ENCODE results near the gene CACNA1F. TPM values are rescaled to one million over a fixed set of nuclear protein-coding genes. Genes with fewer than 3 reads are reported as not detected.

Gene CACNA1F
- total RNA-seq, 2 experiments from 2014 or later = 0.12 to 0.33 TPM

DNA sequence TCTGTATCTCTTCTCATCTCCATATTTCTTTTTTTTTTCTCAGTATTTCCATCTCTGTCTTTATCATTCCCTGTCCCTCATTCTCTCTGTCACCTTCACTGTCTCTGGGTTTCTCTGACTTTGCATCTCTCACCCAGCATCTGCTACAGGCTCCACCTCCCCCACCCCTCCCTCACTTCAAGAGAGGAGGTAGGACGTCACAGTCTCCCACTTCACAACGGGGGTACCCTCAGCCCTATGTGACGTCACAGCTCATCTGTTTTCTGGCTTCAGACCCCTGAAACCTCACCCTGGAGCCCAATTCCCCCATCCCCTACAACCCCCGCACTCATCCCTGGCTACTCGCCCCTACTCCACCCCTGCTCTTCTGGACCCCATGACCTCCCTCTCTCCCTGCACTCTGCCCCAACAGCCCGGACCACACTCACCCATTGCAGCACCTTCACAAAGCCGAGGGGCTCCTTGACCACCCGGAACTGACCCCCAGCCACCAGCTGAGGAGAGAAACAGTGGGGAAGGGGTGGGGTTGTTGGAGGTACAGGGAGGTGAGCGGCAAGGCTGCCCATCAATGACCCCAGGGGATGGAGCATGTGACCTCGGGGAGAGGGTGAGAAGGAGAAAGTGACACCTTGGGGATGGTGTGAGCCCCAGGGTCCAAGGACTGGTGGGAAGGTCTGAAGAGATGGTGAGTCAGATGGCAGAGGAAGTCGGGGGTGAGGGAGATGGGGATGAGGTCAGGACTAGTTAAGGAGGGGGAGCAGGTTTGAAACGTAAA is 34.4 kb downstream of the CACNA1F start:
- ChIA-PET POLR2A (no interaction called here), CTCF (no interaction called here)
- DNase-seq = no peak
- Mint-ChIP-seq H3K36me3 (ENCODE audit: low read depth) (no peaks in the 10 kb centered on the region), H3K27me3 (peaks cover 6% of the 10 kb centered on the region), H3K9me3 (no peaks in the 10 kb centered on the region), H3K27ac (no peak overlapping the region), H3K4me3 (peak overlapping the region; percentile 32), H3K4me1 (peaks cover 27% of the 10 kb centered on the region)

DNA sequence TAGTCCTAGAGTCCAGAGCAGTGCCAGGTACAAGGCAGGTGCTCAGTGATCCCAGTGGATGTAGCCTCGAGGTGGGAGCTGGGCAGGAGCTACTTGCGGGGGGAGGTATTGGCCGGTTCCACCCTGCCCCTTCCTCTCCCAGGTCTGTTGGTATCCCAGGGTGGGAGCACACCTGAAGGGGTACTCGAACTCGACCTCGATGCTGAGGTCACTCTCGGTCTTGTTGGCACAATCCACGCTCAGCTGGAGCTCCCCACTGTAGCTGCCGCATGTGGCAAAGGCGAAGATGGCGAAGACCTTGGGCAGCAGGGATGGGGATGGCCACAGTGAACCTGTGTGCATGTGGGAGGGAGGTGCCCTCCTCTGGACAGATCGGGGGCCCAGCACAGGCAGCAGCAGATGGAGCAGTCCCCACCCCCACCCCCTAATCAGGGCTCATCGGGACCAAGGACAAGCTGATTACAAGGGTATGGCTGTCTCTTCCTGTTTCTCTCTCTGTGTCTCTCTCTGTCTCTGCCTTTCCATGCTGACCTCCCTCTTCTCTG is 35.5 kb downstream of the CACNA1F start:
- H3K27ac Mint-ChIP-seq = peak overlapping the region; percentile 57

DNA sequence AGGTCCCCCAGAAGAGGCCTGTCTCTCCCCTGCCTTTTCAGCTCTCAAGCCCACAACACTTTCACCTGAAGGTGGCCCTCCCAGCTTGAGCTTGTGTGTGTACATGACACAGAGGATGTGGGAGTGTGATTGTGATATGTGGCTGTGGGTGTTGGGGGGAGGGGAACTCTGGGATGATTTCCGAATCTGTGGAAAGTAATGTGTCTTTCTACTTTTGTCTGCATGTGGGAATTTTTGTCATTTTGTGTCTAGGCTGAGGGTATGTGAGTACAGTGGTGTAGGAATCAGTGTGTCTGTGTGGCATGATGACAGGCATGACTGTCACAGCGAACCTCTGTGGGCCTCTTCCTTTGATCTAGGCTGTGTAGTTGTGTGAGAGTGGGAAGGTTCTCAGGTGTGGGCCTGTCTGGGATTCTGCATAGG is 39.6 kb downstream of the CACNA1F start:
- Mint-ChIP-seq H3K27me3 (peaks cover 6% of the 10 kb centered on the region), H3K27ac (peak overlapping the region; percentile 77), H3K36me3 (ENCODE audit: low read depth) (peaks cover 2% of the 10 kb centered on the region), H3K4me1 (peaks cover 45% of the 10 kb centered on the region), H3K4me3 (no peak overlapping the region), H3K9me3 (no peaks in the 10 kb centered on the region)
- no peak for DNase-seq
- CTCF ChIA-PET = interaction anchor here (0.9 to 1.6 kb wide), 4 partner anchors 9 to 77 kb away, joined by 3 to 4 read pairs (median 4); partner anchors contain the start of gene PPP1R3F
- POLR2A ChIA-PET = interaction anchor here (1.3 kb wide), 1 partner anchor 74 kb away, joined by 3 read pairs; no protein-coding TSS in a partner anchor

More for the DNA sequence above, 35.5 kb downstream of the CACNA1F start:
- POLR2A ChIA-PET = no interaction called here
- H3K4me1 Mint-ChIP-seq = peaks cover 37% of the 10 kb centered on the region
- no peaks in the 10 kb centered on the region for H3K36me3 Mint-ChIP-seq (ENCODE audit: low read depth)
- peaks cover 6% of the 10 kb centered on the region for H3K27me3 Mint-ChIP-seq
- no peaks in the 10 kb centered on the region for H3K9me3 Mint-ChIP-seq
- DNase-seq = no peak
- CTCF ChIA-PET = no interaction called here
- no peak overlapping the region for H3K4me3 Mint-ChIP-seq

DNA sequence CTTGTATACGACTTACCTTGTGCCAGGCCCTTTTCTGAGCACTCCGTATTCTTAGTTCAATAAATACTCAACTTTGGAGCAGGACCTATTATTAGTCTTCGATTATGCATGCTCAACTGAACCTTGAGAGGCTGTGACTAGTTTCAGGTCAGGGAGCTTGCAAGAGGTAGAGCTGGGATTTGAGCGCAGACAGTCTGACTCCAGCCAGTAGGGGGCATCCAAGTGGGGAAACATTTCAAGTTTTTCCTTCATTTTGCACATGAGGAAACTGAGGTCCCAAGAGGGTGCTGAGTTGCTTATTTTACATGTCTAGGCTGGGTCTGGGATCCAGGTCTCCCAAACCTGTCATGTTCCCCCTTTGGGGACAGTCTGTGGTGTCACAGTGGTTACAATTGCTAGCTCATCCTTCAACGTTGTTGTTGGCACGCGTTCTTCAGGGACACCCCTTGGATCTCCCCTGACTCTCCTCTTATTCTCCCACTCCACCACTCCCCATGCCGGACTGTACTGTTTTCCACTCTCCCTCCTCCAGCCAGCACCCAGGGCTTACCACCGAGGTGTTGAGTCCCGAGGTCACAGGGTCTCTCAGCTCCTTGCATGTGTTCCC is 40.3 kb downstream of the CACNA1F start:
- Mint-ChIP-seq H3K9me3 (no peaks in the 10 kb centered on the region), H3K27me3 (no peaks in the 10 kb centered on the region), H3K36me3 (ENCODE audit: low read depth) (peaks cover 2% of the 10 kb centered on the region), H3K4me1 (peaks cover 44% of the 10 kb centered on the region), H3K27ac (peak overlapping the region; percentile 60), H3K4me3 (peak overlapping the region; percentile 49)
- POLR2A ChIA-PET = interaction anchor here (1.3 kb wide), 1 partner anchor 75 kb away, joined by 3 read pairs; no protein-coding TSS in a partner anchor
- peak; percentile 46 for DNase-seq
- CTCF ChIA-PET = interaction anchor here (0.6 to 1.6 kb wide), 13 partner anchors 9 to 561 kb away, joined by 3 to 5 read pairs (median 3); partner anchors contain the start of gene PPP1R3F

DNA sequence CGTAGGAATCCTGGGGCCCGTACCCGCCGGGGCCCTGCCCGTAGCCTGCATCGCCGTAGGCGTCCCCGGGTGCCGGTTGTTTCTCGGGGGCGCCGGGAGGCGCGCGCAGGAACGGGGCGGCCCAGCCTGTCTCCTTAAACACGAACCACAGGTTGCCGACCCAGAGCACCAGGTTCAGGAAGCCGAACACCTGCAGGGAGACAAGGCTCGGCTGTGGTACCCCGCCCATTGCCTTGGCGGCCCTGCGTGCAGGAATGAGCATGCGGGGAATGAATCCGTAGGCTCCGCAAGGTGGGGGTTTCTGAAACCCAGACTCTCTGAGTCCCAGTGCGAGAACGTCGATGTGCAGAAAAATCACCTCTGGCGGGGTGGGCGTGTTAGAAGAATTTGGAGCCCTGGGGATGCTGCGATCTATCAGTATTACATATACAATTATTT is 41.5 kb downstream of the CACNA1F start:
- POLR2A ChIA-PET = interaction anchor here (0.7 kb wide), 1 partner anchor 688 kb away, joined by 4 read pairs; no protein-coding TSS in a partner anchor
- Mint-ChIP-seq H3K9me3 (no peaks in the 10 kb centered on the region), H3K27ac (peak overlapping the region; percentile 96), H3K36me3 (ENCODE audit: low read depth) (peaks cover 2% of the 10 kb centered on the region), H3K4me3 (peak overlapping the region; percentile 99), H3K27me3 (no peaks in the 10 kb centered on the region), H3K4me1 (peaks cover 47% of the 10 kb centered on the region)
- CTCF ChIA-PET = interaction anchor here (0.9 to 1.4 kb wide), 5 partner anchors 17 to 81 kb away, joined by 3 to 5 read pairs (median 3); no protein-coding TSS in a partner anchor
- no peak for DNase-seq

DNA sequence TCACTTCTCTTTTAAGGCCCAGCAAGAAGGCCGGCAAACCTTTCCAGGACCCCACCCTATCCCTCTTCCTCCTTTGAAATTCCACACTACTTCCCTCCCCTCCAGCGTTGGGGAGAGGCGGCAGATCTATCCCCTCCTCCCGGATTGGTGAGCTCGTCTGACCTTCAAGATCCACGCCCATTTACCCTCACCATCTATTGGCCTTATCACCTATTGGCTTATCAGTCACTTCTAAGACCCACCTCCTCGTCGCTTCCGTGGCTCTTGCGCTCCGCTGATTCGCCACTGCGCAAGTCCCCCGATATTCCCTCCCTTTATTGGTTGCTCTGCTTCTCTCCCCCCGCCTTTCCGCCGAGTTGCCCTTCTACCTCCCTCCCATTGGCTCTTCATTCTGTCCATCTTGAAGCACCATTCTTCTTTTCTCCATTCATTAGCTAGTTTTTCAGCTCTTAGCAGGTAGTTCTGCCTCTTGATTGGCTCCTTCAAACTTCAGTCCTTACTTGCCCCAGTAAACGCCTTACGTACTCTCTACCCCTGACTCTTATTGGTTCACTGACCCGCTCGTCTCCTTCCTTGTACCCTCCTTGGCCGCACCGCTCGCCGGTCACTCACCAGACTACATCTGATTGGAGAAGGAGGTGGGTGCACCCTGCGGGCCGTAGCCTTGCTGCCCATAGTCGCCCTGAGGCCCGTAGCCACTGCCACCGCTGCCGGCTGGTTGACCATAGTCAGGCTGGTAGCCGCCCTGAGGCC is 42.1 kb downstream of the CACNA1F start:
- peak overlapping the region; percentile 96 for H3K27ac Mint-ChIP-seq
- H3K27me3 Mint-ChIP-seq = no peaks in the 10 kb centered on the region
- peak overlapping the region; percentile 99 for H3K4me3 Mint-ChIP-seq
- peaks cover 2% of the 10 kb centered on the region for H3K36me3 Mint-ChIP-seq (ENCODE audit: low read depth)
- no peaks in the 10 kb centered on the region for H3K9me3 Mint-ChIP-seq
- POLR2A ChIA-PET = interaction anchor here (0.6 to 0.7 kb wide), 3 partner anchors 29 to 689 kb away, joined by 3 to 4 read pairs (median 3); no protein-coding TSS in a partner anchor
- H3K4me1 Mint-ChIP-seq = peaks cover 50% of the 10 kb centered on the region
- peak; percentile 91 for DNase-seq
- CTCF ChIA-PET = interaction anchor here (0.6 to 1.5 kb wide), 4 partner anchors 35 to 1840 kb away, joined by 3 to 4 read pairs (median 3); no protein-coding TSS in a partner anchor

DNA sequence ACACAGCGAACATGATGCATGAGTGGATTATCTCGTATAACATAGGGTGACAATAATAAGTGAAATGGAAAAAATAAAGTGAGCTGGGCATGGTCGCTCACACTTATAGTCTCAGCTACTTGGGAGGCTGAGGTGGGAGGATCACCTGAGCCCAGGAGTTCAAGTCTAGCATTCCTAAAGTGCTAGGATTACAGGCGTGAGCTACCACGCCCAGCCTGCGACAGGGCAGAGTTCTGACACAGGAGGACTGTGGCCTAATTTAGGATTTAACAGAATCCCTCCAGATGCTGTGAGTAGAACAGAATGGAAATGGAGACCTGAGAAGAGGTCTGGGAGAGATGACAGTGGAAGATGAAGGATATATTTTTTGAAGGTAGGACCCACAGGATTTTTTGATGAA is 43.5 kb downstream of the CACNA1F start:
- Mint-ChIP-seq H3K4me1 (peaks cover 49% of the 10 kb centered on the region), H3K9me3 (no peaks in the 10 kb centered on the region), H3K27me3 (no peaks in the 10 kb centered on the region), H3K36me3 (ENCODE audit: low read depth) (peaks cover 2% of the 10 kb centered on the region), H3K4me3 (peak overlapping the region; percentile 99), H3K27ac (peak overlapping the region; percentile 76)
- CTCF ChIA-PET = interaction anchor here (1.5 kb wide), 1 partner anchor 689 kb away, joined by 3 read pairs; no protein-coding TSS in a partner anchor
- POLR2A ChIA-PET = no interaction called here
- no peak for DNase-seq

DNA sequence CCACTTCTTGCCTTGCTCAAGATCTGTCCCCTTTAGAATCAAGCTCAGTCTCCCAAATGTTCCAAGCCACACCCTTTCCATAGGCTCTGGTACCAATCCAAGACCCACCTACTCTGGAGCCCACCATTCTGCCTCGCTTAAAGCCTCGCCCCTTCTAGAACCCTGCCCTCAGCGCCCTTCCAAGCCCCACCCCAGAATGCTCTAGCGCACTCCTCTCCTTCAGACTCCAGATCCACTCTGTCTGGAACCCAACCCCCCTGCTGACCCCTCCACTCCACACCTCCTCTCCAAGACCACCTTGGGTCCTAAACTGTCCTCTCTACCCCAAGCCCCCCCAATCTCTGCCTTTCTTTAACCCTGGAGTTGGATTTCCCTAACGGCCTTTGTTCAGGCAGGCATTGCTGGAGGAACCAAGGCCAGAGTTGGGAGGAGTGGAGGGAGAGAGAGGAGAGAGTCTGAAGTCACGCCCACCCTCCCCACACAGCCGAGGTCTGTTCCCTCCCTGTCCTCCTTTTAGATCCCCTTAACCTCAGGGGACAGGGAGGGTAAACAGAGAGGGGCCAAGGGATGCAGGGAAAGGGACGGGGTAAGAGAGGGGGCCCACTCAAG is 44.6 kb downstream of the CACNA1F start:
- Mint-ChIP-seq H3K27me3 (no peaks in the 10 kb centered on the region), H3K9me3 (no peaks in the 10 kb centered on the region), H3K4me3 (no peak overlapping the region), H3K4me1 (peaks cover 51% of the 10 kb centered on the region), H3K27ac (no peak overlapping the region), H3K36me3 (ENCODE audit: low read depth) (peaks cover 2% of the 10 kb centered on the region)
- CTCF ChIA-PET = interaction anchor here (1.2 kb wide), 1 partner anchor 11 kb away, joined by 3 read pairs; no protein-coding TSS in a partner anchor
- DNase-seq = no peak
- POLR2A ChIA-PET = no interaction called here

DNA sequence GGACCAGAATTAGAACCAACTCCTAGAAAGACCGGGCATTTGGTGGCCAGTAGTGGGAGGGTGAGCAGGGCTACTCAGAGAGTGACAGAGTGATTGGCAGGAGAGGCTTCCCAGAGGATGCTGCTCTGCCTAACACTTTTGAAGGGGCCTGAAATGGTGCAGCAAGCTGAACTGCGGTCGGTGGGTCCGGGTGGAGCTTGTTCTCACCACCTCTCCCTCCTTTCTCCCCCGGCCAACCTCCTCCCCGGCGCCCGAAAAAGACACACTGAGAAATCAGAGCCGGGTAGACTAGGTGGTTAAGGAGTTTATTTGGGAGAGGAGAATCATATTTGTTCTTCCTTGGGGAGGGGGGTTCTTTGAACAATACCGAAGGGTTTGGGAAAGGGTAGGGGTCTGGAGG is 45.6 kb downstream of the CACNA1F start:
- H3K36me3 Mint-ChIP-seq (ENCODE audit: low read depth) = peaks cover 3% of the 10 kb centered on the region
- H3K27ac Mint-ChIP-seq = no peak overlapping the region
- DNase-seq = no peak
- peaks cover 41% of the 10 kb centered on the region for H3K4me1 Mint-ChIP-seq
- H3K9me3 Mint-ChIP-seq = no peaks in the 10 kb centered on the region
- ChIA-PET POLR2A (no interaction called here), CTCF (interaction anchor here (1.2 kb wide), 1 partner anchor 10 kb away, joined by 3 read pairs; no protein-coding TSS in a partner anchor)
- no peak overlapping the region for H3K4me3 Mint-ChIP-seq
- no peaks in the 10 kb centered on the region for H3K27me3 Mint-ChIP-seq

DNA sequence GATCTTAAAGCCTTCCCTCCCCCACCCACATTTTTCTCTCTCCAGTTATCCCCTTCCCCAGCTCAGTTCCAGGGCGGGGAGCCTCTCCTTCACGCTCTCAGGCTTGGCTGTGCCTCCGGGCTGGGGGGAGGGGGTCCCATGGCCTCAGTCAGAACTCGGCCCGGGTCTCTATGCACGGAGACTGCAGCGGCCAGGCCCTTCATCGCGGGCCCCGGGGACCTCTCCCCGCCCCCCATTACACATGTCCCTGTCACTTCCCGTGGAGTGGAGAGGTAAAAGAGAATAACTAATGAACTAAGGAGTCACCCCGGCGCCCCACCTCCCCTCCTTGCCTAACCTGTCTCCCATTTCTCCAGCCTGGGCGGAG is 46.1 kb downstream of the CACNA1F start:
- CTCF ChIA-PET = no interaction called here
- Mint-ChIP-seq H3K36me3 (ENCODE audit: low read depth) (peaks cover 8% of the 10 kb centered on the region), H3K4me3 (peak overlapping the region; percentile 80), H3K9me3 (no peaks in the 10 kb centered on the region), H3K4me1 (peaks cover 38% of the 10 kb centered on the region), H3K27me3 (no peaks in the 10 kb centered on the region), H3K27ac (peak overlapping the region; percentile 64)
- no peak for DNase-seq
- POLR2A ChIA-PET = no interaction called here

DNA sequence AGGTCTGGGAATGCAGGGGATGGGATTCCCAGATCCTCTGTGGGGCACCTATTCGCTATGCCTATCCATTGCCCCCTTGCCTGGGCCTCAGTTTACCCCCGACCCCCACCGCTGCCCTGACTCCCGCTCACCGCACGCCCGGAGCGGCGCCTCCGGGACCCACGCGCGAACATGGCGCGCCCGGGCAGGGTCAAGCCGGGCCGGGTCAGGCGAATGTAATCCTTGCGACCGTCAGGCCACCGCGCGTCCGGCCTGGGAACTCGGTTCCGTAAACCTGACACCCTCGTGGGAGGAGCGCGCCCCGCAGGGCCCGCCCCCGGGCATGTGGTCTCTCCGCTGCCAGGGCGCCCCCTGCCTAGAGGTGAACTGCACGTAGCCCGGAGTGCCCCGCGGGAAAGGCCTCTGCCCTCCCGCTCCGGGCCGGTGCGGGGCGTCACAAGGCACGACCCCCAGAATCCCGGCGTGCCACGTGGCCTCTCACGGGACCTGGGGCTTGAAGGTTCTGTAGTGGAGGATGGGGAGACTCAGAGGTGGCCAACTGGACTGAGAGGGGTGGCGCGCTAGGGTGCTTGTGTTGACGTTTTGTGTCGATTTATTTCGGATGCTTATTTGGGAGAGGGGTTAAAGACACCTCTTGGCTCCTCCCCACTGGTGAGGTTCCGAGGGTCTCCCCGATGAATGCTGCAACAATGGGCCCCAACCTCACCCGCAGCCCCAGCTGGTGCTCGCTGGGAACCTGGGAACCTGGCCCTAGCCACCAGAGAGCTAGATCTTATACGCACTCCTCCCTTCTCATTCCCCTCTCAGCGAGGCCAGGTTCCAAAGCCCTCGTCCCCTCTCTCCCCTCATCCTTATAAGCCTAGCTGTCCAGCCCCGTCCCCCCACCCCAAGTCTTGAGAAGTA is 46.8 kb downstream of the CACNA1F start, which contains the start of gene PRICKLE3:
PRICKLE3 (minus strand) TSS at position 249 of the 903 bp plus-strand sequence; CDS start at position 173, 76 bp downstream.
- peak; percentile 76 for DNase-seq
- POLR2A ChIA-PET = no interaction called here
- Mint-ChIP-seq H3K27me3 (no peaks in the 10 kb centered on the region), H3K9me3 (no peaks in the 10 kb centered on the region), H3K36me3 (ENCODE audit: low read depth) (peaks cover 8% of the 10 kb centered on the region), H3K4me3 (peak within 1 kb of the TSS; percentile 80), H3K4me1 (peaks cover 38% of the 10 kb centered on the region), H3K27ac (peak within 1 kb of the TSS; percentile 84)
- CTCF ChIA-PET = interaction anchor here (0.6 kb wide), 1 partner anchor 129 kb away, joined by 3 read pairs; no protein-coding TSS in a partner anchor

Data from activated CD4-positive, alpha-beta T cell treated with anti-CD3 and anti-CD28 coated beads, Interleukin-2, amount 10 ng/mL, durations not matched to agents 7 days and 5 days (primary cell).